Panc1 (cell line): ENCODE measurements around the gene ZBTB18.

ENCODE experiments used
- CTCF ChIP-seq: fragments of 450-650 bp; IDR thresholded peaks from 2 replicates; pipeline ENCODE4 v1.5.1; 2017; ENCODE audit warnings: mild to moderate bottlenecking
- POLR2AphosphoS5 ChIP-seq: IDR thresholded peaks from 2 replicates; pipeline ENCODE4 v1.6.1; 2012; ENCODE audit warnings: mild to moderate bottlenecking, low read depth, low read length, moderate library complexity
- REST ChIP-seq, 2 experiments: IDR thresholded peaks; 2 replicates each; pipeline ENCODE4 v1.6.1; 2011 to 2012; ENCODE audit warnings: low read depth in 2 of 2, control low read depth in 1 of 2, low read length in 1 of 2, mild to moderate bottlenecking in 1 of 2, moderate library complexity in 1 of 2; ENCODE audit not compliant: insufficient read depth in 1 of 2
- SIN3A ChIP-seq: IDR thresholded peaks from 2 replicates; pipeline ENCODE4 v1.6.1; 2012; ENCODE audit warnings: low read depth, mild to moderate bottlenecking, low read length, moderate library complexity, borderline replicate concordance; ENCODE audit not compliant: insufficient read depth
- TCF7L2 ChIP-seq: IDR thresholded peaks from 2 replicates; pipeline ENCODE4 v1.6.1; 2011; ENCODE audit warnings: mild to moderate bottlenecking, low read depth, low read length, inconsistent platforms

GRCh38 chr1:244094880-244095528, 43.9 kb downstream of the ZBTB18 start:
- TF ChIP-seq CTCF = no peak
- no peak for TF ChIP-seq TCF7L2
- TF ChIP-seq SIN3A = no peak
- TF ChIP-seq POLR2AphosphoS5 = no peak
- TF ChIP-seq REST (IDR thresholded peaks at IDR 0.05; ENCODE audit: insufficient read depth in 1 of 2, low read depth in 2 of 2, low read length in 1 of 2) = no peak
